Stimulated activated CD4-positive, alpha-beta T cell treated with anti-CD3 and anti-CD28 coated beads, Interleukin-1b, Interleukin-23, amount 100 ng/mL, for 4 hours (primary cell): ENCODE results near the gene DGLUCY.
"Not testable (repeated sequence)": the region's sequence is repeated elsewhere in the genome, so short reads cannot be mapped to it uniquely, and the experiment has no call there.

Experiments used
- DNase-seq, 2 donors: peaks; one replicate each; pipeline ENCODE4 v3.0.0-alpha.2; 2020; ENCODE audit warnings: low read depth in 2 of 2

DGLUCY gene

DNA sequence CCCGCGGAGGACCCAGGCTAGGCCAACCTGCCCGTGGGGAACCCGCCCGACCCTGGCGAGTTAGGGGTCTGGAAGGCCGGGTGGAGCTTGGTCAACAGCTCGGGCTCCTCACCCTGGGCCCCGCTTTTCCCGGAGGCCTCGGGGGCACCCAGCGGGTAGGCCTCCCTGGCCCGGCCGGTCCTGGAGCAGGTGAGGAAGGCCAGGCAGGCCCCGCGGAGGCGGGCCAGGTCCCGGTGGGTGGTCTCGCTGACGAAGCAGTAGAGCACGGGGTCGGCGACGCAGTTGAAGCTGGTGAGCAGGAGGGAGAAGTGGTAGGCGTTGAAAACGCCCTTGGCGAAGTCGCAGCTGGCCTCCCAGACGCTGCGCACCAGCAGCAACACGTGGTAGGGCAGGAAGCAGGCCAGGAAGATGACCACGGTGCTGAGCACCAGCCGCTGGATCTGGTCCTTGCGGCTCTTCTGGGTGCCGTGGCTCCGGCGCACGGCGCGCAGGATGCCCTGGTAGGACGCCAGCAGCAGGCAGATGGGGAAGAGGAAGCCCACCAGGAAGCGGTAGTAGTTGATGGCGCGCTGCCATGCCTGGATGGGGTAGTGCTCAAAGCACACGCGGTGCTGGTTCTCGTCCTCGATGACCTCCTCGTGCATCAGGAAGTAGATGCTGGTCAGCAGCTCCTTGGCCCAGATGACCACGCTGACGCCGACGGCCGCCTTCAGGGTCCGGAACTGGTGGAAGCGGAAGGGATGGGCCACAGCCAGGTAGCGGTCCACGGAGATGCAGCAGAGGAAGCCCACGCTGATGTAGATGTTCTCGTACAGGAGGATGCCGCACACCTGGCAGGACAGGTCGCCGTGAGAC is 120.3 kb downstream of the DGLUCY start:
- no peak for DNase-seq

DNA sequence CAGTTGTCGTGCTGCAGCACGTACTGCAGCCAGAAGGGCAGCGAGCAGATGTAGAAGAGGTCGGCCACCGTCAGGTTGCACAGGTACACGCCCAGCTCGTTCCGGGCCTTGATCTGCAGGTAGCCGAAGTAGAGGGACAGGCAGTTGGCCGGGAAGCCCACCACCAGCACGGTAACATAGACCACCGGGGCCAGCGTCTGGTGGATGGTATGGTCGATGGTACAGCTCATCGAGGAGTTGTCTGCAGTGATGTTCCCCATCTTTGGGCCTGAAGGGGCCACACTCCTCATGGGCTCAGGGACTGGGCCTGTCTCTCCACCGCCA is 120.9 kb downstream of the DGLUCY start:
- DNase-seq: no peak

DNA sequence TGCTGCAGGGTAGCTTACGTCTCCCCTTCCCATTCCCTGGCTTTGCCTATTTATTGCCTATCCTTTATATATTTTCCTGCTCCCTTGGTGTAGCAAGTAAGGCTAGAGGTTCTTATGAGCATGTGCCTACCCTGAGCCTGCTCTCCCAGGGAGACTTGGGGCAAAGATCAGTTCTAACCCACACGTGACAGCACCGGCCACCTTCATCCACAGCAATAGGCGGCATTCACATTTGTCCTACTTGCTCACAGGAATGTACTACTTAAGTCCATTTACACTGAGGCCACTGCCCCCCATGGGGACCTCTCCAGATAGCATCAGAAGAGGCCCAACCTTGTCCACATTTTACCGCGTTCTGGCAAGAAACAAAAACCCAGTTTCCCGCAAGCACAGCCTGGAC is 122.0 kb downstream of the DGLUCY start:
- no peak for DNase-seq

DNA sequence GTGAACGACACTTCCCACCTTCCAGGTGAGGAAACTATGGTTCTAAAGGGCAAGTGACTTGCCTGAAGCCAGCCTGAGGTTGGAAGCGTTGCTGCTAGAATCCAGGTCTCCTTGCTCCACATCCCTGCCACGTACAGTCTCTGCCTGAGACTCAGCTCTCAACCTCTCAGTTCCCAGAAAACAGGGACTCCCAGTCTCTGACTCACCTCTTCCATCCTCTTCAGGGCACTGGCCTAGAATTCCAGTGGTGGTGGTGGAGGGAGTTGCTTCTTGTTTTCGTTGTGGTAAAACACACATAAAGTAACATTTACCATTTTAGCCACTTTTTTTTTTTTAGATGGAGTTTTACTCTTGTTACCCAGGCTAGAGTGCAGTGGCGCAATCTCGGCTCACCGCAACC is 123.3 kb downstream of the DGLUCY start:
- DNase-seq: no peak

DNA sequence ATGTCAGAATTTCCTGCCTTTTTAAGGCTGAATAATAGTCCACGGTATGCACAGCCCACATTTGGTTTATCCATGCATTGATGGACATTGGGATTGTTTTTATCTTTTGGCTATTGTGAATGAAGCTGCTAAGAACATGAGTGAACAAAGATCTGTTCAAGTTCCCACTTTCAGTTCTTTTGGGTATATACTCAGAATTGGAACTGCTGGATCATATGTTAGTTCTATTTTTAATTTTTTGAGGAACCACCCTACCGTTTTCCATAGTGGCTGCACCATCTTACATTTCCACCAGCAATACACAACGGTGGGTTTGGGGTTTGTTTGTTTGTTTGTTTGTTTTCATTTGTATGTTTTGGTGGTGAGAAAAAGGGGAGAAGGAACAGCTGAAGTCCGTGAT is 124.2 kb downstream of the DGLUCY start:
- DNase-seq: no peak

DNA sequence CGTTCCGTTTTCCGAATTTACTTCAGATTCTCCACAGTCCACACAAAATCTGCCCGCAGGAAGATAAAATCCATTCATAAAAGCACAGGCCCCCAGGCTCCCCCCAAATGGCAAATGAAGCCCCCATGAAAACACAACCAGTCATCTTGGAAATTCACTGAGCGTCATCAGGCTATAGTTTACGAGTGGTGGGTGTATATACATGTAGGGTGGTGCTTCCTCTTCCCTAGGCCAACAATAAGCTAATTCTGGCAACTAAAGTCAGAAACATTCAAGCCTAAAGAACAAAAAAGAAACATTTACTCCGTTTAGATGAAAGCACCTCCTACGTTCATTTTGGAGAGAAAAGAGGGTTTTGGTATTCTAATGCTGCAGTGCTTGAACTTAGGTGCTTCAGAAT is 124.8 kb downstream of the DGLUCY start:
- no peak for DNase-seq

DNA sequence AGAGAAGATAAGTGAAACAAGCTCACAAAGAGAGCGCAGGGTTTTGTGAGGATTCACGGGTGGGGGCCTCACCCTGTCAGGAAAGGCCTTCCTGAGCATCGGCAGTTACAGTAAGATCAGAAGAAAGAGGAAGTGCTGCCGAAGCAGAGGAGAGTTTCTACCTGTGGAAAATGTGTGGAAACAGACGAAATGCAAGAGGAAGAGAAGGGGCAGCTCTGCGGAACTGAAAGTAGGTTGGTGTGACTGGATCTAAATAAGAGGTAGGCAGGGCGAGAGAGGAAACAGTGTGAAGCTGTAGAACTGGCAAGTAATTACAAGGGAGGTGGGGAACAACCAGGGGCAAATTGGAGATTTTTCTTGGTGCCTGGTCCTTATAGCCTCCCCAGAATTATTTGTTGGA is 128.0 kb downstream of the DGLUCY start:
- DNase-seq: no peak

DNA sequence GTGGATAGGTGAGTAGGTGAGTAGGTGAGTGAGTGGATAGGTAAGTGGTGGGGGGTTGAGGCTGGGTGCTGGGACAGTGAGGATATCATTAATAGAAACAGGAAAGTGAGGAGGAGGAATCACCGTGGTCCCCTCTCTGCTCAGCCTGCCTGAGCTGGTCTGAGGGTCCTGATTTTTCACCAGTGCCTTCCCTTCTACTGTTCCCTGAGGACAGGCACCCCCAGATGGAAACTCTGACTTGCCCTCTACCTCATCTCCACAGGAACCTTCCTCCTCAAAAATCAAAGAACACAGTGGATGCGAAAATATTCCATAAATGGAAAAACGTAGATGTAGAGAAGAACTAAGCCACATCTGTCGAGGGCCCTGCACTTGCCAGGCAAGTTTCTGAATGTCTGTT is 128.8 kb downstream of the DGLUCY start:
- no peak for DNase-seq

DNA sequence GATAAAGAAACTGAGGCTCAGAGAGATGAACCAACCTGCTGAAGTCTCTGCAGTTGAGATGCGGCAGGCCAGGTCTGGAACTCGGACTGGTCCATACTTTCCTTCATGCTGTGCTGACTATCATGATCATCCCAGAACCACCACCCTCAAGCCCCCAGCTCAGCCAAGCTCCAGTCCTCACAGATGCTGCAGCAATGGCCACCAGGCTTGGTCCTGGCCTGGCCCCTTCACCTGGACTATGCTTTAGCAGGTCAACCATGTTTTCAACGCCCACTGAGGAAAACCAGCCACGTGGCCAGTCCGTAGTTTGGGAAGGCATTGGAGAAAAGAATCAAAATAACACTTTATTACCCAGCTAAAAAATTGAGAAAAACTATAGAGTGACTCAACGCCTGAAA is 129.2 kb downstream of the DGLUCY start:
- DNase-seq: no peak

DNA sequence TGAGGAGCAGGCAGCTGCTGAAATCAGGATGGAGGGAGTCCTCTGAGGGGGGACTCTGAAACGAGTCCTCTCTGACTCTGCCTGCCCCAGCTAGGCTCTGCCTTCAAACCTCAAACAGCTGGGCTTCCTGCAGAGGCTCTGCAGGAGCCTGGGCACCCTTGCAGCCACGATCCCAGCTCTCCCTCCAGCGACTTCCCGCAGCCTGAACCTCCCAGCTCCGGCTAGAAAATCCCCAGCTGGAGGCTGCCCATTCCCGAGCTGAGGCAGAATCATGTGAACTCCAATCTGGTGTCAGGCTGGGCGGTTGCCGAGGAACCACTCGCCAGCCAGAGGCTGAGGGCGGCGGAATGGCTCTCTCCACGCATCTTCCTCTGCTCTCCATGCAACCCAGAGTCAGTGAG is 130.6 kb downstream of the DGLUCY start, which contains the start of gene GPR68:
TSS of gene GPR68 (minus strand) at position 204 of the 401 bp plus-strand sequence. CDS start 9,654 bp downstream, outside the sequence.
- DNase-seq: peak in 1 of 2 donors; percentile 26

DNA sequence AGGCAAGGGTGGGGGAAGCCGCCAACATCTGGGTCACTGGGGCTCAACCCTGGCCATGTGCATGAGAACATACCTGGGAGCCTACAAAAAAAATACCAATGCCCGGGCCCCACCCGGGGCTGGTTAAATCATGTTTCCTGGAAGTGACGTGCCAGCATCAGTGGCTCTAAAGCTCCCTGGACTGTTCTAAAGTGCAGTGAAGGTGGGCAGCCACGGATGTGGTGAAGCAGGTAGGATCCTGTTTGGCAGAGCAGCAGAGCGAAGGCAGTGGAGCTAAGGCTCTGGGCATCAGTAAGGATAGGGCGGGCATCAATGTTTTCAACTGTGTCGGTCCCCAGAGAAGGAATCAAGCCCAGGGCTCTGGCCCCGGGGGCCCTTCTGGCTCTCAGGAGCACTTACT is 131.2 kb downstream of the DGLUCY start:
- DNase-seq: peak in 1 of 2 donors; percentile 51

DNA sequence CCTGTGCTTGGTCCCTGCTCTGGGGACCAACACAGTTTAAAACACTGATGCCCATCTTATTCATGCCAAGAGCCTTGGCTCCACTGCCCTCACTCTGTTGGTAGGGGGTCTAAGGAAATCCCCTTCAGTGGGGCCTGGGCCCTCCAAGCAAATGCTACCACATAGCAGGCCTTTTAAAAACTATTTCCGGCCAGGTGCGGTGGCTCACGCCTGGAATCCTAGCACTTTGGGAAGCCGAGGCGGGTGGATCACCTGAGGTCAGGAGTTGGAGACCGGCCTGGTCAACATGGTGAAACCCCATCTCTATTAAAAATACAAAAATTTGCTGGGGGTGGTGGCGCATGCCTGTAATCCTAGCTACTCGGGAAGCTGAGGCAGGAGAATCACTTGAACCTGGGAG is 131.7 kb downstream of the DGLUCY start:
- DNase-seq: not testable (repeated sequence)

DNA sequence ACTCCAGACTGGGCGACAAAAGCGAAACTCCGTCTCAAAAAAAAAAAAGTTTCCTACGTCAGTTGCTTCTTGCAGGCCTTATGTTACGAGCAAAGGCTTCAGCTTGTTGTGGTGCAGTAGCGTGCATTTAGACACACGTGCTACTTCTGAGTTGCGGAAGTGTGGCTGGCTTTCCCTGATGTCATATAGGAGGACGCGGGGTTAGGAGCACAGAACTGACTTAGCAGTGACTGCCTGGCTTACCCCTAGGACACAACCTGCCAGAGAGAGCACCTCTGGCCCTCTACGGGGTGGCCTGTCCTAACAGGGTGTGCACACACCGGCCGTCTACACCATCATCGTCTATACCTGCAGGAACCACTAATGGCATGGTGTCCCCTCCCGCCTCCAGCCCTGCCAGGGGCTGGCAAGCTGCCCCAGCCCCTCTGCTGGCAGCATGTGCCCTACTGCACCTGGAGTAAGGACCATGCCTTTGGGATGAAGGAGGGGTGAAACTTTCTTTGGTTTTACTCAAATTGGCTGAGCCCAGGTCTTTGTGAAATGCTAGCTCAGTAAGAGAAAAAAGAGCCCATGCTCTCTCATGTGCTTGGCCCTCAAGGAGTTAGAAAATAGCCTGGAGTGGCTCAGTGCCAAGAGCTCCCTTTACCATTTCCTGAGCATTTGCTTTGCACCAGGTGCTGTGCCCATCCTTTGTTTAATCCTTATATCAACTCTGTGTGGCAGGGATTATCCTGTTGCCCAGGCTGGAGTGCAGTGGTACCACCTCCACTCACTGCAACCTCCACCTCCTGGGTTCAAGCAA is 132.4 kb downstream of the DGLUCY start:
- peak in 1 of 2 donors; percentile 19 for DNase-seq

DNA sequence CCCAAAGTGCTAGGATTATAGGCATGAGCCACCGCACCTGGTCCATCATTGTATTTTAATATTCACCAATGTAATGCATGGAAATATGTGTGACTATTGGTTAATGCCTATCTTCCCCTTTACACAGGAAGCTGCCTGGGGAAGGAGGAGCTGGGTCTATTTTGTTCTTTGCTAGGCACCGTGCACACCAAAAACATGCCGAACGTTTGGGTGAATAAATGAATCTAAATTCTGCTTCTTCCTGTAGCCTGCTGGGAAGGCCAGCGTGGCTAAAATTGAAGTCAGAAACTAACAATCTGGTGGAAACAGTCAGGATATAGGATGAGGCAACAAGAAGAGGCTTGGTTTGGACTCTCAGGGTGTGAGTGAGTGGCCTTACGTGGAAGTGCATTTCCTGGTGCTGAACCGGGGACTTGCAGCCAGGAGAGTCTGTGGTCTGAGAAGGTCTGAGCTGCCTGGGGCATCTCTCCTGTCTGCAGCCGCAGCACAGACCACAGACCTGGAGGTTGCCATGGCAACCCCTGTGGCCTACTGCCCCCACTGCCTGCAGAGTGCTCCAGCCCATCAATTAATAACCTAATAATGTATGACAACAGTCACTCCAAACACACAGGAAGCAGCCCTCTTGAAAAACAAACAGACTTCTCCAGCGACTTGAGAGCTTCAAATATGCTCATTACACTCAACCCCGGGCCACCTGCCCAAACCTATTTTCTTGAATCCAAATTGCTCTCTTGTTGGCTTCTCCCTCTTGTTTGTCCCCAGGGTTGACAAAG is 136.2 kb downstream of the DGLUCY start:
- DNase-seq: no peak

DNA sequence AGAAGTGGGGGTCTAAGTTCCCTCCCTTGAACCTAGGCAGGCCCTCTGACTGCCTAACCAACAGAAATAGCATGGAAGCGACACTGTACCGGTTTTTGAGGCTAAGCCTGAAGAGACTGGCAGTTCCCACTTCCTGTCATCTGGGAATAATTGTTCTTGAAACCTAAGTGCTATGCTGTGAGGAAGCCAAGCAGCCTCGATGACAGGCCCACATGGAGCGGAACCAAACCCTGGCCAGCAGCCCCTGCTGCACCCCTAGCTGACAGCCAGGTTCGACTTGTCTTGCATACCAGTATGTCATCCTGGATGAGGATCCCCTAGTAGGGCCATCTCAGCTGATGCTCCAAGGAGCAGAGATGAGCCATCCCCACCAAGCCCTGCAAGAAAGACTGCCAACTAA is 137.0 kb downstream of the DGLUCY start:
- DNase-seq: no peak

DNA sequence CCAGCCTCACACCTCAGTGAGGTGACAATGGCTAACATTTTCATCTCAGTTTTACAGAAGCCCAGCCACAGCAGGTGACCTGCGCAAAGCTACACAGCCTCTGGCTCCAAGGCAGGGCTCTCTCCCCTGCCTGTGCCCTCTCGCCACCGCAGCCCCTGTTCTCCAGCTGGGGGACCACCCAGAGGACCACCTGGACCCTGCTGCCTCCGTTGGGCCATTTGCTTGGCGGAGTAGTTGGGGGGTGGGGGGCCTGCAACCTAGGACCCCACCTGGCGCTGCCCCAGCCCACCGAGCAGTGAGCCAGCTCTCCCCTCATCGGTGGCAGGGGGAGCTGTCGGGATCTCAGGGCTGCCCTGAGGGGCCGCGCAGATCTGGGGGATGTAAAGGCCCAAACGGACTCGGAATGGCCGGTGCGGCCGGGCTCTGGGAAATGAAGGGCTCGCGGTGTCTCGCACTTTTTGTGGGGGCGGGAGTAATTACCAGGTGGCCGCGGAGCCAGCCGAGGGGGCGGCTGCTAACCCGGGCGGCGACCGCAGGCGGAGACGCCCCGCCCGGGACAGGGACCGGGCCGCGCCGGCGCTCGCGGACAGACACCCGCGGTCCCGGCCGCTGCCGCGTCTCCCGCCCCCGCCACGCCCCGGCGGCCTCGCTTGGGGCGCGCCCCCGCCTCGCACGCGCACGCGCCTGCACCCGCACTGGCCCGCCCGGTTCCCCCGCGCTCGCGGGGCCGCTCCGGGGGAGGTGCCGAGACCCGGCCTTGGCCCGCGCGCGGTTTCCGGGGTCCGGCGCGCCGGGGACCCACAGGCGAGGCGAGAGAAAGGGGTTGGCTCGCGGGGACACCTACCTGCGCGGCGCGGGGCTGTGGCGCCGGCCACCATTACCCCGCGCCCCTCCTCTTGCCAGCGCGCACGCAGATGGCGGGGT is 139.3 kb downstream of the DGLUCY start:
- DNase-seq: peak in 1 of 2 donors; percentile 45

DNA sequence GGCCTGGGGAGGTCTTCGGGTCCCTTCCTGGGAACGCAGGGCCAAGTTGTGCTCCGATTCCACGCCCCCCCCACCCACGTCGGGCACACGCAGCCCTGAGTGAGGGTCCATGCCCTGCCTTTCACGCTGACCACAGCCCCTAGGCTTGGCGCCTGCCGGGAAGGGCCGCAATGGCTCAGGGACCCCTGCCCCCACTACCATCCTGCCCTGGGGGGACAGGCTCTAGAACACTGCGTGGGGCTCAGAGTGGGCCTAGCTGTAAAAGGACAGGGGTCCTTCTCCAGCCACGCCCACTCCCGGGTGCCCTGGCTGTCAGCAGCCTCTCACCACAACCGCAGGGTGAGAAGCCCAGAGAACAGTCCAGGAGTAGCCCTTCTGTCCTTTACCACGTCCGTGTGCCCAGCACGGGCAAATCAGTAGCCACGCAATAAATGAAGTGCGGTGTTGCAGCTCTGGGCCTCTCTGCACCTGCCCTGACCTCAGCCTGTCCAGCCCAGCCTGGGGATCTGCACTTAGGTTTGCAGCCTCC is 140.0 kb downstream of the DGLUCY start:
- no peak for DNase-seq

DNA sequence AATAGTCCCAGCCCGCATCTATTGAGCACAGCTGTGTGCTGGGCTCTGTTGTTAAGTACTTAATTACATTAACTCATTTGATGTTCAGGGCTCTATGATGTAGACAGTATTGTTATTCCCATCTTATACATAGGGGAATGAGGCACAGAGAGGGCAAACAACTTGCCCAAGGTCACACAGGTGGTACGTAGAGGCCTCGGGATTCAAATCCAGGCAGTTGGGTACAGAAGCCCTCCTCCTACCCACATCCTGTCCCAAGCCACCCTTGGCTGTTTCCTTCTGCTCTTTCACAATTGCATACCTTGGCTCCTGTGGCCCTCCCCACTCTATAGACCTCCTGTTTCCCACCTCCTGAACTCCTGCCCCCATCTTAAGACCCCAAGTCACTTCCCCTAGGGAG is 140.6 kb downstream of the DGLUCY start:
- DNase-seq: no peak

DNA sequence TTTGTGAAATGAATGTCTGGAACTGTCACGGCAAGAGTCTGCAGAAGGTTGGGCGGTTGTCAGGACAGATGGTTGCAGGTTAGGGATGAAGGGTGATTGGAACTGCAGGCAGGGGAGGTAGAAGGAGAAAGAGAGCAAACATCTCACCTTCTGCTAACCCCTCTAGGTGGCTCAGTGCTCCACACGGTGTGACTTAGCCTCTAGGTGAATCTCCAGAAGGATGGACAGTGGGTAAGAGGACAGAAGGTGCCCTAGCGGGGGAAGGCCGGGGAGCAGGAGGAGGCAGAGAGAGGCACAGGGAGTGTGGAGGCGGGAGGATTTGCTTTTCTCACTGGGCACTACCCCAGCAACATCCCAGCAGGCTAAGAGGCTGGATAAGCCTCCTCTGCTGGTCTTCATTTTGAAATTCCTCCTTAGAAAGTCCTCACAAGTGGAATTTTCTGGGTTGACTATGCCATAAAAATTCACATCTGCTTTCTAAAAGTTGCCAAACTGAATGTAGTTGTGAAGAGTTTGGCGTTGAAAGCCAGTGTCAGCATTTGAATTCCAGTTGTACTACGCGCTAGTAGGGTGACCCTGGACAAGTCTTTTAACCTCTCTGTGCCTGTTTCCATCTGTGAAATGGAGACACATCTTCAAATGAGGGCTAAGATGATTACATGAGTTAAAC is 141.3 kb downstream of the DGLUCY start:
- DNase-seq: no peak

DNA sequence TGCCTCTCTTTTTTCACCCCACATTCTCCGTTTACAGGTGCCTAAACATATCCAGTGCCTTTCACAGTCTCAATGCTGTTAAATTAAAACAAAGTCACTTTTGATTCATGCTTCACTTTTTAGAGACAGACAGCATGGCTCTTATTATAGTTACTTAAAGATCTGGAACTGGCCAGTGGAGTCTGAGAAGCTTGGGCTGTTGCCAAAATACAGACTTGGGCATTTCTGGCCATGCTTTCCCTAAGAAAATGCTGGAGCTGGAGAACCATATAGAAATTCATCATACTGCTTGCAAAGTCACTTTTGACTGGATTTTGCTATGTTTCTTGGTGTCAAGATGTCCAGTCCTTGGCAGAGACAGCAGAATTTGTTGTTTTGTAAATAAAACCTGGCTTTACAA is 142.8 kb downstream of the DGLUCY start:
- no peak for DNase-seq
